Activated naive CD8-positive, alpha-beta T cell (primary cell): Measurements from ENCODE around the gene UBE2L5.
"Not testable (repeated sequence)": the region's sequence is repeated elsewhere in the genome, so short reads cannot be mapped to it uniquely, and the experiment has no call there.

Experiments used
- H3K27ac Mint-ChIP-seq: one replicate; pipeline ENCODE4 v1.8.0; 2021; ENCODE audit warnings: mixed read lengths
- H3K27me3 Mint-ChIP-seq: one replicate; pipeline ENCODE4 v1.8.0; 2021; ENCODE audit warnings: mixed read lengths
- H3K36me3 Mint-ChIP-seq: one replicate; pipeline ENCODE4 v1.8.0; 2021; ENCODE audit warnings: mixed read lengths
- H3K4me1 Mint-ChIP-seq: one replicate; pipeline ENCODE4 v1.8.0; 2021; ENCODE audit warnings: low read depth, mixed read lengths
- H3K4me3 Mint-ChIP-seq: one replicate; pipeline ENCODE4 v1.8.0; 2021; ENCODE audit warnings: mild to moderate bottlenecking, mixed read lengths
- H3K9me3 Mint-ChIP-seq: one replicate; pipeline ENCODE4 v1.8.0; 2021; ENCODE audit warnings: low read depth, mixed read lengths

UBE2L5 gene

DNA sequence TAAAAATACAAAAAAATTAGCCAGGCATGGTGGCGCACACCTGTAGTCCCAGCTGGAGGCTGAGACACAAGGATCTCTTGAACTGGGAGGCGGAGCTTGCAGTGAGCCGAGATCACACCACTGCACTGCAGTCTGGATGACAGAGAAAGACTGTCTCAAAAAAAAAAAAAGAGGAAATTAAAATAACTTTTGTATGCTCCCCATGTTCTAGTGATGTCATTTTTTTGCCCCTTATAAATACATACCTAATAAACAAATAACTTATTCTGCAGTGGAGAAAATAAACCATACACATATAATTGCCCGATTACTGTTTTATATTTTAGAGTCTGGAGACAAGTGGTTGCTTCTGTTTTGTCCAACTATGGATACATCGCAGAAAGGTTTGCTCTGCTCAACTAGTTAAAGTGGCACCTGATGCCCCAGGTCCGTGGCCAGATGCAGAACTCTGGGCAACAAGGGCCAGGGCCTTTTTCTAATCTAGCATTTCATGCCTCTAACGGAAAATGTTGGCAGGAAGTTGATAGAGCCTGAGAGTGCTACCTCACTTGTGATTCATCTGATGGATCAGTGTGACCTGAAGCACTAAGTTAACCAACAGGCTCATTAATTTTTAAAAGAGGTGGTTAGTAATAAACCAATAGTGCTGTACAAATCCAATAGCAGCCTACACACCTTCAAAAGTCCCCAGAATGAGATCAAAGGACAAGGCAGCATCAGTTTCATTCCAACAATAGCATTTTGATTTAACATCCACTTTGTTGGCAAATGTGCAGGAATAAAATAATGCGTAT, 18.8 kb downstream of the UBE2L5 start:
- no peaks in the 10 kb centered on the region for H3K9me3 Mint-ChIP-seq
- peaks cover 12% of the 10 kb centered on the region for H3K4me1 Mint-ChIP-seq
- H3K27me3 Mint-ChIP-seq = peaks cover 1% of the 10 kb centered on the region
- H3K27ac Mint-ChIP-seq = no peak overlapping the region
- peaks cover 2% of the 10 kb centered on the region for H3K36me3 Mint-ChIP-seq
- no peak overlapping the region for H3K4me3 Mint-ChIP-seq

DNA sequence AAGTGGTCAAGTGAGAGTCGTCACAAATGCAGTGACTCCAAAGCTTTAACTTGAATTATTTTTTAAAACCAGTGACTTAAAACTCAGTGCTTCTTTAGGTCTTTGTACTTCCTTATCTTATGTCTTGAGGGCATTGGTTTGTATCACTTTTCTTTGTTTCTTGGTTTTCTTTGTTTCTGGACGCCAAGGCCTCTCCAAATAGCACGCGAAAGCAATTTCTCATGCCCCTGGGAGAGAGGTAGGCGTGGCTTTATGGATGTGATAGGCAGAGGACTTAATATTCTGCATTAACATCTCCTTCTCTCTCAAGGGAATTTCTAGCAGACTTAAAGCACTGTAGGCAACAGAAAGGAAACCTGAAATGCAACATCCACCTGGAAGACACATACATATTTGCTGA, 20.6 kb downstream of the UBE2L5 start:
- Mint-ChIP-seq H3K27ac (no peak overlapping the region), H3K27me3 (peaks cover 4% of the 10 kb centered on the region), H3K4me1 (peaks cover 14% of the 10 kb centered on the region), H3K4me3 (no peak overlapping the region), H3K36me3 (peaks cover 5% of the 10 kb centered on the region), H3K9me3 (no peaks in the 10 kb centered on the region)

DNA sequence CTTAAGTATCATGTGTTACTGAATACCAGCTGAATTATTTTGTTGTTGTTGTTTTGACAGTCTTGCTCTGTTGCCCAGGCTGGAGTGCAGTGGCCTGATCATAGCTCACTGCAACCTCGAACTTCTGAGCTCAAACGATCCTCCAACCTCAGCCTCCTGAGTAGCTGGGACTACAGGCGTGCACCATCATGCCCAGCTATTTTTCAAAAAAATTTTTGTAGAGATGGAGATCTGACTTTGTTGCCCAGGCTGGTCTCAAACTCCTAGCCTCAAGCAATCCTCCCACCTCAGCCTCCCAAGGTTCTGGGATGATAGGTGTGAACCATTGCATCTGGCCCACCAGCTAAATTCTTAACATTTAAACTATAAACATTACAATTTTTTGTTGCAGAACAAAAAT, 21.2 kb downstream of the UBE2L5 start:
- not testable (repeated sequence) for H3K27ac Mint-ChIP-seq, H3K9me3 Mint-ChIP-seq, H3K27me3 Mint-ChIP-seq, H3K36me3 Mint-ChIP-seq, H3K4me3 Mint-ChIP-seq
- H3K4me1 Mint-ChIP-seq = peaks cover 14% of the 10 kb centered on the region

GRCh38 chr13:30443957-30444404, 21.7 kb downstream of the UBE2L5 start:
- Mint-ChIP-seq H3K27me3 (peaks cover 4% of the 10 kb centered on the region), H3K36me3 (peaks cover 5% of the 10 kb centered on the region), H3K9me3 (no peaks in the 10 kb centered on the region), H3K4me1 (peaks cover 14% of the 10 kb centered on the region), H3K27ac (no peak overlapping the region), H3K4me3 (no peak overlapping the region)

GRCh38 chr13:30446126-30446500, 23.8 kb downstream of the UBE2L5 start:
- H3K4me3 Mint-ChIP-seq = peak overlapping the region; percentile 27
- H3K9me3 Mint-ChIP-seq = no peaks in the 10 kb centered on the region
- H3K27ac Mint-ChIP-seq = no peak overlapping the region
- H3K36me3 Mint-ChIP-seq = peaks cover 4% of the 10 kb centered on the region
- H3K4me1 Mint-ChIP-seq = peaks cover 12% of the 10 kb centered on the region
- peaks cover 4% of the 10 kb centered on the region for H3K27me3 Mint-ChIP-seq

GRCh38 chr13:30448441-30448840, 26.1 kb downstream of the UBE2L5 start:
- H3K4me3 Mint-ChIP-seq = no peak overlapping the region
- no peak overlapping the region for H3K27ac Mint-ChIP-seq

GRCh38 chr13:30450066-30450465, 27.8 kb downstream of the UBE2L5 start:
- peaks cover 9% of the 10 kb centered on the region for H3K4me1 Mint-ChIP-seq
- peaks cover 4% of the 10 kb centered on the region for H3K27me3 Mint-ChIP-seq
- H3K36me3 Mint-ChIP-seq = peaks cover 4% of the 10 kb centered on the region
- H3K9me3 Mint-ChIP-seq = no peaks in the 10 kb centered on the region
- H3K4me3 Mint-ChIP-seq = no peak overlapping the region
- H3K27ac Mint-ChIP-seq = no peak overlapping the region

More at GRCh38 chr13:30448441-30448840, 26.1 kb downstream of the UBE2L5 start:
- Mint-ChIP-seq H3K4me1 (peaks cover 9% of the 10 kb centered on the region), H3K27me3 (peaks cover 4% of the 10 kb centered on the region), H3K9me3 (no peaks in the 10 kb centered on the region), H3K36me3 (peaks cover 4% of the 10 kb centered on the region)

DNA sequence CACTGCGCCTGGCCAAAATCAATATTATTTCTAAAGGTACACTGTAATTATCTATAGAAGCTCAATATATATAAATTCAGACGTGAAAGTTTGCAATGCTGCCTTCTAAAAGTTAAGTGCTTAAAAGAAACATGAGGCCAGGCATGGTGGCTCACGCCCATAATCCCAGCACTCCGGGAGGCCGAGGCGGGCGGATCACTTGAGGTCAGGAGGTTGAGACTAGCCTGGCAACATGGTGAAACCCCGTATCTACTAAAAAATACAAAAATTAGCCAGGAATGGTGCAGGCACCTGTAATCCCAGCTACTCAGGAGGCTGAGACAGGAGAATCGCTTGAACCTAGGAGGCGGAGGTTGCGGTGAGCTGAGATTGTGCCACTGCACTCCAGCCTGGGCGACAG, 29.2 kb downstream of the UBE2L5 start:
- H3K9me3 Mint-ChIP-seq, H3K36me3 Mint-ChIP-seq, H3K27me3 Mint-ChIP-seq, H3K4me3 Mint-ChIP-seq, H3K27ac Mint-ChIP-seq, H3K4me1 Mint-ChIP-seq: not testable (repeated sequence)

- H3K9me3 Mint-ChIP-seq = no peaks in the 10 kb centered on the region
- H3K4me3 Mint-ChIP-seq = no peak overlapping the region
- no peaks in the 10 kb centered on the region for H3K27me3 Mint-ChIP-seq
- H3K27ac Mint-ChIP-seq = no peak overlapping the region
- H3K36me3 Mint-ChIP-seq = no peaks in the 10 kb centered on the region
- peaks cover 15% of the 10 kb centered on the region for H3K4me1 Mint-ChIP-seq
These were observed 31.4 kb downstream of the UBE2L5 start for GRCh38 chr13:30453727-30454126.

DNA sequence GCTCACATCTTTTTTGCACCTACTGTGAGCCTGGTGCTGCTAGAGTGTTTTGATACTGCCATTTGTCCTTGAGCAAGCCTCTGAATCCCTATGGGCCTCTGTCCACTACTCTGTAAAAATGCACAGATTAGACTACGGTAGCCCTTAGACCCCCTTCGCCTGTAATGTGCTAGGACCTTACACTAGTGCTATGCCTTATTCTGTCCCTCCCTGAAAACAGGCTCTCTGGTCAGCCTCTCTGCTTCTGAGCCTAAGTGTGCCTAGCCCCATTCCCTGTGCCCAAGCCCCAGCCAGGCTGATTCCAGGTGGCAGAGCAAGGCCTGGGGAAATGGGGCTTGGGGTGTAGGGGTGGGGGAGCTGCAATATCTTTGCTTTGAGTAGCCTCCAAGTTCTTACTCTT, 32.7 kb downstream of the UBE2L5 start:
- peaks cover 24% of the 10 kb centered on the region for H3K4me1 Mint-ChIP-seq

DNA sequence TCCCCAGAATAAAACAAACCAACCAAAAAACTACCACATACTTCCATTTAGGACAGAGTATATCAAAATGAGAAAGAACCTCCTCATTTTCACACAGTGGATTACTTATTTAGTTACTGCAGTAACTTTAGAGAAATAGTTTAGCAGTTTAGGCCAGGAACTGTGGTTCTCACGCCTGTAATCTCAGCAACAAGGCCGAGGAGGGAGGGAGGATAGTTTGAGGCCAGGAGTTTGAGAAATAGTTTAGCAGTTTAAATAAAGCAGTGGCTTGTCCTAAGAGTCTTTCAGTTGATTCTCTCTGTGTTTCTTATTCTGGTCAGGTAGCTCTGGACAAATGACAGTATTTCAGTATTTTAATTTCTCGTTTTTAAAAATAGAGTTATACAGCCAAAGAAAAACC, 34.0 kb downstream of the UBE2L5 start:
- Mint-ChIP-seq H3K9me3 (no peaks in the 10 kb centered on the region), H3K4me1 (peaks cover 25% of the 10 kb centered on the region), H3K27me3 (no peaks in the 10 kb centered on the region), H3K36me3 (no peaks in the 10 kb centered on the region), H3K27ac (no peak overlapping the region), H3K4me3 (no peak overlapping the region)

More for the DNA sequence above, 32.7 kb downstream of the UBE2L5 start:
- no peak overlapping the region for H3K4me3 Mint-ChIP-seq
- H3K27me3 Mint-ChIP-seq = no peaks in the 10 kb centered on the region
- no peaks in the 10 kb centered on the region for H3K9me3 Mint-ChIP-seq
- H3K36me3 Mint-ChIP-seq = no peaks in the 10 kb centered on the region
- H3K27ac Mint-ChIP-seq = no peak overlapping the region

- H3K9me3 Mint-ChIP-seq = no peaks in the 10 kb centered on the region
- H3K36me3 Mint-ChIP-seq = peaks cover 5% of the 10 kb centered on the region
- no peak overlapping the region for H3K4me3 Mint-ChIP-seq
- no peaks in the 10 kb centered on the region for H3K27me3 Mint-ChIP-seq
- H3K27ac Mint-ChIP-seq = peak overlapping the region; percentile 77
- H3K4me1 Mint-ChIP-seq = peaks cover 36% of the 10 kb centered on the region
These were observed 35.1 kb downstream of the UBE2L5 start for GRCh38 chr13:30457306-30457891.

DNA sequence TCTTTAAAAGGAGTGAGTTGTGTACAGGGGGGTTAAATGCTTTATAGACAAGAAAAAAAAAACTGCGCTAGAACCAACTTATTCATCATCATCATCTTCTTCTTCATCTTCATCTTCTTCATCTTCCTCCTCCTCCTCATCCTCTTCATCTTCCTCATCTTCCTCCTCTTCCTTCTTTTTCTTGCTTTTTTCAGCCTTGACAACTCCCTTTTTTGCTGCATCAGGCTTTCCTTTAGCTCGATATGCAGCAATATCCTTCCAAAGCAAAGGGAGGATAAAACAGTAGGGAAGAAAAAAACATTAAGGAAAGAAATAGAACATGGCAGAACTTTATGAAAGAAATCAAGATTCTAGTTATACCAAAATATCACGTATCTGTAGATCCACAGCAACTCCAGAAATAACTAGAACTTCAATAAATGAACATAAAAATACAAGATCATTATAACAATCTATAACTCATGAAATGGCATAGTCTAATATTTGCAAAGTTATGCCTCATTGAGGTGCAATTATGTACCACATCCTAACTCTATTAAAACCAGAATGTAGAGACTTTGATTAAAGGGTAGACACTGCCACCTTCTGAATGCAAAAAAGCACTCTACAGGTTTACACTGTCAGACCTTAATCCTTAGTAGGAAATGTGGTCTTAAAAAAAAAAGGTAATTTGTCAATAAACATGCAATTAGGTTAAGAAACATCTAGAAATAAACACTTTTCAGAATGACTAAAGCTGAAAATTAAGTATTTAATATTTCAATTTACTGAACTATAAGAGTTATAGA, 39.2 kb downstream of the UBE2L5 start:
- Mint-ChIP-seq H3K36me3 (peaks cover 12% of the 10 kb centered on the region), H3K27ac (peak overlapping the region; percentile 98), H3K4me1 (peaks cover 49% of the 10 kb centered on the region), H3K4me3 (peak overlapping the region; percentile 98)
- not testable (repeated sequence) for H3K9me3 Mint-ChIP-seq, H3K27me3 Mint-ChIP-seq

DNA sequence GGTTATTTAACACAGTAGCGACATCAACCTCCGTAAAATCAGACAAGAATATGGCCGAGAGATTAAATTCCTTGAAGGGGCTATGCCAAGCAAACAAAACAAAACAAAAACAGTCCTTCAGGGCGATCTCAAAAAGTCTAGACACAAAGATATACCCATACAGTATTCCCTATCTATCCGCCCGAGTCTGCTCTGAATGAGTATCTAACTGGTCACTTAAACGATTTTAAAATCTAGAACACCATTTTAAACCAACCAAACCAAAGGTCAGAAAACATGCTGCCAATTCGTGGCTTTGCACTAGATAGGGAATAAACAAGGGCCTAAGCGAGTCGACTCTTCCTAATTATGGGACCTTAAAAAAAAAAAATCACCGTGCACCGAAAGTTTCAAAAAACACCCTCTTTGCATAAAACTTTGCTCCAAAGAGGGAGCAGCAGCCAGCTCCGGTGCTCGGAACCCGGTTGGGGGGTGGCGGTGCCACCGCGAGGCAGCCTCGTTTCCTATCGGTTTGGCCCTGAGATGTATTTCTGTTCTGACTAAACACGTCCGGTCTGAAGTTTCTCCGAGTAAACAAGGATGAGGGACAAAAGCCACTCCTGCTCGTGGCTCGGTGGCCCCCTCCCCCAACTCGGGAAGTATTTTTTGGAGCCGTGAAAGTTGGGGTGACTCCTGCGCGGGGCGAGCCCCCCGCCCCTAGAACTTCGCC, 41.6 kb downstream of the UBE2L5 start:
- Mint-ChIP-seq H3K4me3 (peak overlapping the region; percentile 98), H3K27me3 (no peaks in the 10 kb centered on the region), H3K9me3 (no peaks in the 10 kb centered on the region), H3K4me1 (peaks cover 41% of the 10 kb centered on the region), H3K27ac (peak overlapping the region; percentile 98), H3K36me3 (peaks cover 12% of the 10 kb centered on the region)
